NCI-H524 (cell line): ENCODE results near the gene ATAD3B.
A peak's percentile ranks its signal among the peaks of the same experiment; 100 is the strongest.
"Not testable (repeated sequence)": the region's sequence is repeated elsewhere in the genome, so short reads cannot be mapped to it uniquely, and the experiment has no call there.

Source experiments
- DNase-seq, 2 experiments: peaks; one replicate each; lab custom pipeline; 2025; lab: John Stamatoyannopoulos, UW

The ATAD3B gene

GRCh38 chr1:1433804-1434130 is 37.8 kb upstream of the ATAD3B start:
- peak in 1 of 2 experiments; percentile 20 for DNase-seq

- DNase-seq = no peak
Measured at GRCh38 chr1:1434131-1434823, 37.3 kb upstream of the ATAD3B start.

GRCh38 chr1:1434824-1435105 is 36.8 kb upstream of the ATAD3B start:
- DNase-seq = no peak

- peak in 1 of 2 experiments; percentile 28 for DNase-seq
Measured at GRCh38 chr1:1435106-1435903, 36.3 kb upstream of the ATAD3B start, which contains the start of gene VWA1. VWA1 (plus strand) TSS chr1:1435690; CDS start chr1:1435749, 59 bp downstream.

- DNase-seq = no peak
Measured at GRCh38 chr1:1435911-1436629, 35.5 kb upstream of the ATAD3B start.

GRCh38 chr1:1436630-1437032 is 34.9 kb upstream of the ATAD3B start:
- no peak for DNase-seq

- peak; percentile 38 to 73 for DNase-seq
Measured at GRCh38 chr1:1437033-1437903, 34.3 kb upstream of the ATAD3B start.

- DNase-seq = no peak
Measured at GRCh38 chr1:1437904-1438376, 33.6 kb upstream of the ATAD3B start.

GRCh38 chr1:1438531-1439381 is 32.8 kb upstream of the ATAD3B start:
- no peak for DNase-seq

- DNase-seq = no peak
Measured at GRCh38 chr1:1439546-1440261, 31.9 kb upstream of the ATAD3B start.

GRCh38 chr1:1440262-1441001 is 31.1 kb upstream of the ATAD3B start:
- no peak for DNase-seq

- peak in 1 of 2 experiments; percentile 50 for DNase-seq
Measured at GRCh38 chr1:1441002-1441888, 30.3 kb upstream of the ATAD3B start.

GRCh38 chr1:1442069-1442770 is 29.3 kb upstream of the ATAD3B start:
- DNase-seq = no peak

GRCh38 chr1:1446631-1447030 is 24.9 kb upstream of the ATAD3B start:
- not testable (repeated sequence) for DNase-seq

- no peak for DNase-seq
Measured at GRCh38 chr1:1449099-1449739, 22.3 kb upstream of the ATAD3B start, which contains the start of gene ATAD3C. ATAD3C (plus strand) TSS chr1:1449689; CDS start chr1:1450684, 995 bp downstream.

GRCh38 chr1:1450616-1451015 is 20.9 kb upstream of the ATAD3B start:
- not testable (repeated sequence) for DNase-seq

GRCh38 chr1:1451696-1452364 is 19.7 kb upstream of the ATAD3B start:
- no peak for DNase-seq
